CD4-positive, alpha-beta T cell (primary cell): ENCODE measurements around the gene TCF7. TPM values are rescaled to one million over a fixed set of nuclear protein-coding genes. Genes with fewer than 3 reads are reported as not detected.

Experiments
- ATAC-seq: fragments of 200-7000 bp; cut with Tn5 transposase; one replicate; pipeline ENCODE4 v1.10.0; 2022; ENCODE audit warnings: mild to moderate bottlenecking; ENCODE audit not compliant: poor library complexity
- CTCF ChIA-PET: fragments of 350-600 bp; sonication (Branson Sonifier 250); formaldehyde crosslinking; loops from one replicate; lab custom pipeline; 2021; ENCODE audit warnings: antibody characterized with exemption, inconsistent platforms; lab: Charles Lee
- POLR2A ChIA-PET: fragments of 350-600 bp; sonication (Branson Sonifier 250); formaldehyde crosslinking; loops from one replicate; lab custom pipeline; 2021; ENCODE audit warnings: antibody characterized with exemption, inconsistent platforms; lab: Charles Lee
- DNase-seq, 14 experiments: peaks; one replicate each; pipeline ENCODE4 v3.0.0-alpha.2; 2013 to 2020; ENCODE audit warnings: mixed read lengths in 2 of 14
- H3K27ac ChIP-seq, 2 donors: one replicate each; pipeline versions ENCODE4 v1.5.1 to v1.7.0; 2013; ENCODE audit warnings: low read length in 2 of 2, low read depth in 1 of 2, mild to moderate bottlenecking in 1 of 2
- H3K27me3 ChIP-seq, 2 experiments: 1 replicate in 1 of 2; 2 replicates in 1 of 2; pipeline versions ENCODE4 v1.6.1 to v1.7.0; 2013; ENCODE audit warnings: low read length in 2 of 2, control low read depth in 1 of 2, mild to moderate bottlenecking in 1 of 2, moderate library complexity in 1 of 2; ENCODE audit not compliant: insufficient read depth in 2 of 2, control insufficient read depth in 1 of 2
- H3K36me3 ChIP-seq: one replicate; pipeline ENCODE4 v1.6.1; 2013; ENCODE audit warnings: low read length, control low read depth; ENCODE audit not compliant: insufficient read depth
- H3K4me1 ChIP-seq: one replicate; pipeline ENCODE4 v1.6.1; 2013; ENCODE audit warnings: low read length, control low read depth; ENCODE audit not compliant: insufficient read depth
- H3K4me3 ChIP-seq: one replicate; pipeline ENCODE4 v1.5.1; 2013; ENCODE audit warnings: mild to moderate bottlenecking, low read length, moderate library complexity
- H3K9me3 ChIP-seq, 2 experiments: 1 replicate in 1 of 2; 2 replicates in 1 of 2; pipeline versions ENCODE4 v1.6.1 to v1.7.0; 2013; ENCODE audit warnings: low read length in 2 of 2, mild to moderate bottlenecking in 2 of 2, control low read depth in 1 of 2, moderate library complexity in 1 of 2; ENCODE audit not compliant: control insufficient read depth in 1 of 2, insufficient read depth in 1 of 2
- H3K27ac Mint-ChIP-seq: one replicate; pipeline ENCODE4 v1.8.0; 2020; ENCODE audit warnings: mixed read lengths
- H3K27me3 Mint-ChIP-seq: one replicate; pipeline ENCODE4 v1.8.0; 2021; ENCODE audit warnings: mixed read lengths
- H3K36me3 Mint-ChIP-seq: one replicate; pipeline ENCODE4 v1.8.0; 2021; ENCODE audit warnings: low read depth, mixed read lengths
- H3K4me1 Mint-ChIP-seq: one replicate; pipeline ENCODE4 v1.8.0; 2021; ENCODE audit warnings: low read depth, mixed read lengths
- H3K4me3 Mint-ChIP-seq: one replicate; pipeline ENCODE4 v1.8.0; 2020; ENCODE audit warnings: mild to moderate bottlenecking, mixed read lengths
- H3K9me3 Mint-ChIP-seq: one replicate; pipeline ENCODE4 v1.8.0; 2020; ENCODE audit warnings: mixed read lengths
- CTCF ChIP-seq: fragments of 200-600 bp; IDR thresholded peaks from one replicate; pipeline ENCODE4 v1.8.0; 2022; ENCODE audit warnings: antibody characterized with exemption, mild to moderate bottlenecking
- intact Hi-C, 2 experiments: fragments of 100-400 bp; cut with DNase I in 1 of 2; cut with micrococcal nuclease in 1 of 2; formaldehyde crosslinking; loops; one replicate each; pipeline versions ENCODE4 v1.15.1 to v1.9.0; 2023 to 2025; cut with DNase I, micrococcal nuclease
- total RNA-seq, 174 experiments: library from RNA in 2 of 174; stranded (reverse) in 2 of 174; gene quantifications; one replicate each; pipeline ENCODE4 v1.2.3 and lab custom pipeline; 2021 to 2026

TCF7 gene
- total RNA-seq, 2 experiments from 2014 or later, result 480 to 493 TPM

GRCh38 chr5:134083517-134083916, 31.0 kb upstream of the TCF7 start:
- TF ChIP-seq CTCF, result no peak
- DNase-seq (no peak), ATAC-seq (no peak)
- ChIA-PET CTCF (interaction anchor here (0.8 to 4.2 kb wide), 4 partner anchors 17 to 62 kb away, joined by 3 to 23 read pairs (median 4); no protein-coding TSS in a partner anchor), POLR2A (interaction anchor here (0.7 to 1.4 kb wide), 3 partner anchors 8 to 583 kb away, joined by 3 read pairs; no protein-coding TSS in a partner anchor)
- Mint-ChIP-seq H3K27ac (peak overlapping the region; percentile 42), H3K27me3 (no peaks in the 10 kb centered on the region), H3K4me1 (peaks cover 83% of the 10 kb centered on the region), H3K36me3 (peaks cover 4% of the 10 kb centered on the region), H3K4me3 (peak overlapping the region; percentile 16), H3K9me3 (no peaks in the 10 kb centered on the region)
- Histone ChIP-seq H3K36me3 (no peaks in the 10 kb centered on the region), H3K9me3 (no peaks in the 10 kb centered on the region), H3K4me3 (no peak overlapping the region), H3K4me1 (peaks cover 86% of the 10 kb centered on the region), H3K27ac (no peak overlapping the region), H3K27me3 (no peaks in the 10 kb centered on the region)
- intact Hi-C loops, result no loop called here

GRCh38 chr5:134084022-134084565, 30.4 kb upstream of the TCF7 start:
- Mint-ChIP-seq H3K27me3 (no peaks in the 10 kb centered on the region), H3K36me3 (peaks cover 4% of the 10 kb centered on the region), H3K4me3 (no peak overlapping the region), H3K4me1 (peaks cover 85% of the 10 kb centered on the region), H3K9me3 (no peaks in the 10 kb centered on the region), H3K27ac (peak overlapping the region; percentile 42)
- H3K36me3 ChIP-seq, result no peaks in the 10 kb centered on the region
- POLR2A ChIA-PET, result interaction anchor here (1.4 to 5.0 kb wide), 2 partner anchors 11 to 44 kb away, joined by 3 to 38 read pairs; no protein-coding TSS in a partner anchor
- CTCF ChIA-PET, result interaction anchor here (0.8 to 4.2 kb wide), 4 partner anchors 16 to 61 kb away, joined by 3 to 23 read pairs (median 4); no protein-coding TSS in a partner anchor
- intact Hi-C loops, result no loop called here
- no peak for TF ChIP-seq CTCF
- H3K4me1 ChIP-seq, result peaks cover 86% of the 10 kb centered on the region
- no peaks in the 10 kb centered on the region for H3K9me3 ChIP-seq
- DNase-seq (no peak), ATAC-seq (no peak)
- H3K4me3 ChIP-seq, result no peak overlapping the region
- H3K27me3 ChIP-seq, result no peaks in the 10 kb centered on the region
- H3K27ac ChIP-seq, result no peak overlapping the region

GRCh38 chr5:134084570-134084969, 29.9 kb upstream of the TCF7 start:
- no peaks in the 10 kb centered on the region for H3K9me3 ChIP-seq
- H3K4me1 Mint-ChIP-seq, result peaks cover 84% of the 10 kb centered on the region
- intact Hi-C loops, result no loop called here
- CTCF ChIA-PET, result interaction anchor here (1.6 to 5.7 kb wide), 3 partner anchors 16 to 45 kb away, joined by 4 to 27 read pairs (median 23); no protein-coding TSS in a partner anchor
- DNase-seq, result no peak
- no peak for TF ChIP-seq CTCF
- no peaks in the 10 kb centered on the region for H3K9me3 Mint-ChIP-seq
- H3K27me3 ChIP-seq, result no peaks in the 10 kb centered on the region
- H3K27ac ChIP-seq, result no peak overlapping the region
- peak overlapping the region; percentile 42 for H3K27ac Mint-ChIP-seq
- peaks cover 4% of the 10 kb centered on the region for H3K36me3 Mint-ChIP-seq
- no peaks in the 10 kb centered on the region for H3K27me3 Mint-ChIP-seq
- H3K4me1 ChIP-seq, result peaks cover 86% of the 10 kb centered on the region
- no peak overlapping the region for H3K4me3 ChIP-seq
- POLR2A ChIA-PET, result interaction anchor here (1.2 to 5.0 kb wide), 3 partner anchors 12 to 45 kb away, joined by 3 to 38 read pairs (median 5); no protein-coding TSS in a partner anchor
- ATAC-seq, result no peak
- H3K36me3 ChIP-seq, result no peaks in the 10 kb centered on the region
- H3K4me3 Mint-ChIP-seq, result peak overlapping the region; percentile 45
